H9 (cell line): ENCODE results near the gene DMD. TPM values are rescaled to one million over a fixed set of nuclear protein-coding genes. Genes with fewer than 3 reads are reported as not detected.

ENCODE experiments used
- DNase-seq: peaks from one replicate; pipeline ENCODE4 v3.0.0-alpha.2; 2017
- H2AFZ ChIP-seq: one replicate; pipeline ENCODE4 v1.6.1; 2013; ENCODE audit warnings: mild to moderate bottlenecking, low read length, control low read depth, moderate library complexity
- H2AK5ac ChIP-seq: 2 replicates; pipeline ENCODE4 v1.6.1; 2013; ENCODE audit warnings: low read length, control low read depth, mixed read lengths; ENCODE audit not compliant: insufficient read length
- H2BK120ac ChIP-seq: one replicate; pipeline ENCODE4 v1.6.1; 2013; ENCODE audit warnings: low read depth, mild to moderate bottlenecking, low read length, control low read depth, inconsistent platforms; ENCODE audit not compliant: poor library complexity, severe bottlenecking
- H2BK12ac ChIP-seq: 2 replicates; pipeline ENCODE4 v1.6.1; 2013; ENCODE audit warnings: low read length, control low read depth, mixed read lengths, low read depth; ENCODE audit not compliant: insufficient read length
- H2BK15ac ChIP-seq: 2 replicates; pipeline ENCODE4 v1.6.1; 2013; ENCODE audit warnings: low read depth, low read length, control low read depth
- H2BK20ac ChIP-seq: one replicate; pipeline ENCODE4 v1.6.1; 2013; ENCODE audit warnings: low read depth, mild to moderate bottlenecking, low read length, control low read depth, inconsistent platforms; ENCODE audit not compliant: poor library complexity, severe bottlenecking
- H2BK5ac ChIP-seq: 2 replicates; pipeline ENCODE4 v1.6.1; 2013; ENCODE audit warnings: low read length, control low read depth, mixed read lengths; ENCODE audit not compliant: insufficient read length
- H3K14ac ChIP-seq: 2 replicates; pipeline ENCODE4 v1.6.1; 2013; ENCODE audit warnings: low read length, control low read depth; ENCODE audit not compliant: insufficient read depth
- H3K18ac ChIP-seq: 2 replicates; pipeline ENCODE4 v1.6.1; 2013; ENCODE audit warnings: low read depth, mild to moderate bottlenecking, mixed read lengths, low read length, control low read depth; ENCODE audit not compliant: insufficient read length
- H3K23ac ChIP-seq: 2 replicates; pipeline ENCODE4 v1.6.1; 2013; ENCODE audit warnings: low read length, control low read depth, mixed read lengths, low read depth; ENCODE audit not compliant: insufficient read length
- H3K23me2 ChIP-seq: 2 replicates; pipeline ENCODE4 v1.6.1; 2013; ENCODE audit warnings: low read depth, mild to moderate bottlenecking, mixed read lengths, low read length, control low read depth; ENCODE audit not compliant: insufficient read length, poor library complexity, severe bottlenecking
- H3K27ac ChIP-seq: 2 replicates; pipeline ENCODE4 v1.5.1; 2013; ENCODE audit warnings: low read length, control low read depth, mixed read lengths, low read depth; ENCODE audit not compliant: insufficient read length
- H3K27me3 ChIP-seq: 2 replicates; pipeline ENCODE4 v1.6.1; 2013; ENCODE audit warnings: low read length, control low read depth, inconsistent platforms; ENCODE audit not compliant: insufficient read depth
- H3K4ac ChIP-seq: 2 replicates; pipeline ENCODE4 v1.6.1; 2013; ENCODE audit warnings: low read depth, mild to moderate bottlenecking, control low read depth, inconsistent platforms, low read length, moderate library complexity
- H3K4me1 ChIP-seq: 2 replicates; pipeline ENCODE4 v1.6.1; 2013; ENCODE audit warnings: low read length, control low read depth, inconsistent platforms; ENCODE audit not compliant: insufficient read depth
- H3K4me2 ChIP-seq: 2 replicates; pipeline ENCODE4 v1.6.1; 2013; ENCODE audit warnings: low read length, control low read depth, mixed read lengths; ENCODE audit not compliant: insufficient read length, insufficient read depth
- H3K56ac ChIP-seq: 2 replicates; pipeline ENCODE4 v1.6.1; 2013; ENCODE audit warnings: low read depth, mild to moderate bottlenecking, mixed read lengths, low read length, control low read depth; ENCODE audit not compliant: insufficient read length
- H3K79me1 ChIP-seq: 2 replicates; pipeline ENCODE4 v1.6.1; 2013; ENCODE audit warnings: low read depth, mild to moderate bottlenecking, moderate library complexity, low read length, control low read depth, inconsistent platforms; ENCODE audit not compliant: insufficient read depth, poor library complexity, severe bottlenecking
- H3K79me2 ChIP-seq: 2 replicates; pipeline ENCODE4 v1.6.1; 2013; ENCODE audit warnings: low read length, control low read depth, inconsistent platforms; ENCODE audit not compliant: insufficient read depth
- H3K9ac ChIP-seq: 2 replicates; pipeline ENCODE4 v1.6.1; 2013; ENCODE audit warnings: low read length, control low read depth, mixed read lengths; ENCODE audit not compliant: insufficient read length; ENCODE audit errors: extremely low read depth
- H3K9me3 ChIP-seq: one replicate; pipeline ENCODE4 v1.6.1; 2013; ENCODE audit warnings: low read depth, low read length, inconsistent platforms; ENCODE audit not compliant: control insufficient read depth
- H3T11ph ChIP-seq: one replicate; pipeline ENCODE4 v1.6.1; 2013; ENCODE audit warnings: mild to moderate bottlenecking, low read length, control low read depth, inconsistent platforms
- H4K20me1 ChIP-seq: one replicate; pipeline ENCODE4 v1.6.1; 2013; ENCODE audit not compliant: control insufficient read depth, insufficient read length, insufficient read depth
- H4K5ac ChIP-seq: 2 replicates; pipeline ENCODE4 v1.6.1; 2013; ENCODE audit warnings: low read depth, mild to moderate bottlenecking, mixed read lengths, low read length, control low read depth; ENCODE audit not compliant: insufficient read length
- H4K8ac ChIP-seq: replicated peaks from 2 replicates; pipeline ENCODE4 v1.6.1; 2013; ENCODE audit warnings: low read length, control low read depth, mixed read lengths, low read depth; ENCODE audit not compliant: insufficient read length
- H4K91ac ChIP-seq: 2 replicates; pipeline ENCODE4 v1.6.1; 2013; ENCODE audit warnings: low read depth, mild to moderate bottlenecking, moderate library complexity, mixed read lengths, low read length, control low read depth; ENCODE audit not compliant: insufficient read length
- H3K27ac Mint-ChIP-seq, 3 experiments: 2 replicates in 2 of 3; 3 replicates in 1 of 3; pipeline ENCODE4 v1.8.0; 2020 to 2021; ENCODE audit warnings: mixed read lengths in 3 of 3, mild to moderate bottlenecking in 1 of 3, moderate library complexity in 1 of 3
- H3K27me3 Mint-ChIP-seq: 2 replicates; pipeline ENCODE4 v1.8.0; 2021; ENCODE audit warnings: low read depth, mild to moderate bottlenecking, moderate library complexity, mixed read lengths
- H3K36me3 Mint-ChIP-seq, 3 experiments: 2 replicates in 2 of 3; 3 replicates in 1 of 3; pipeline ENCODE4 v1.8.0; 2020 to 2021; ENCODE audit warnings: low read depth in 3 of 3, mixed read lengths in 3 of 3; ENCODE audit not compliant: insufficient read depth in 1 of 3
- H3K4me1 Mint-ChIP-seq, 2 experiments: 2 replicates each; pipeline ENCODE4 v1.8.0; 2020; ENCODE audit warnings: mixed read lengths in 2 of 2
- H3K4me3 Mint-ChIP-seq, 2 experiments: 2 replicates in 1 of 2; 3 replicates in 1 of 2; pipeline ENCODE4 v1.8.0; 2020 to 2021; ENCODE audit warnings: mild to moderate bottlenecking in 2 of 2, mixed read lengths in 2 of 2, moderate library complexity in 1 of 2
- H3K9me3 Mint-ChIP-seq, 2 experiments: 2 replicates in 1 of 2; 3 replicates in 1 of 2; pipeline ENCODE4 v1.8.0; 2020; ENCODE audit warnings: mild to moderate bottlenecking in 2 of 2, mixed read lengths in 2 of 2, moderate library complexity in 1 of 2
- CTCF ChIP-seq: fragments of 200-600 bp; sonication (generic); conservative IDR thresholded peaks from 3 replicates; pipeline ENCODE4 v1.8.0; 2021; ENCODE audit warnings: antibody characterized with exemption, mild to moderate bottlenecking
- WGBS: extraction: QIAGEN DNeasy Blood & Tissue Kit; methylation state at CpG from one replicate; pipeline ENCODE4 v1.1.7; 2013; ENCODE audit warnings: missing lambda C conversion rate, low lambda C conversion rate, mixed read lengths; ENCODE audit not compliant: insufficient read length; ENCODE audit errors: extremely low coverage; 5-methylcytosine and 5-hydroxymethylcytosine counted together
- total RNA-seq: library from RNA; stranded (reverse); gene quantifications from 2 replicates; pipeline ENCODE4 v1.2.1, GENCODE V29; 2021

DMD gene
- total RNA-seq, 1 experiment from 2014 or later: 3.8 TPM

GRCh38 chrX:31320740-31321139 is 1890.6 kb downstream of the DMD start:
- Histone ChIP-seq H3K23ac (no peak overlapping the region), H2BK120ac (no peak overlapping the region), H2BK15ac (no peak overlapping the region), H3K27me3 (no peaks in the 10 kb centered on the region), H3K27ac (no peak overlapping the region), H3K79me2 (no peaks in the 10 kb centered on the region), H2BK5ac (no peak overlapping the region), H4K8ac (no peak overlapping the region), H2BK20ac (no peak overlapping the region), H4K5ac (no peak overlapping the region), H4K91ac (no peak overlapping the region), H3K4ac (no peak overlapping the region), H3K4me1 (no peaks in the 10 kb centered on the region; the same call in 1 of the 2 replicates), H3K9me3 (no peaks in the 10 kb centered on the region), H2BK12ac (no peak overlapping the region), H3K18ac (no peak overlapping the region), H3K79me1 (no peaks in the 10 kb centered on the region), H3K56ac (no peak overlapping the region), H3K4me2 (no peak overlapping the region), H2AK5ac (no peak overlapping the region), H2AFZ (no peak overlapping the region), H3K14ac (no peak overlapping the region), H3T11ph (no peak overlapping the region), H3K23me2 (no peaks in the 10 kb centered on the region), H3K9ac (no peak overlapping the region), H4K20me1 (no peaks in the 10 kb centered on the region)
- Mint-ChIP-seq H3K4me1 (peaks cover 14 to 16% of the 10 kb centered on the region in 2 experiments), H3K9me3 (peaks cover 45 to 66% of the 10 kb centered on the region in 2 experiments), H3K27ac (no peak overlapping the region), H3K27me3 (no peaks in the 10 kb centered on the region), H3K36me3 (peaks cover 0 to 1% (median 0%) of the 10 kb centered on the region in 3 experiments; a peak in 1 of 7 replicates), H3K4me3 (no peak overlapping the region)
- no peak for DNase-seq
- no peak for TF ChIP-seq CTCF
- no CpG with 5 or more reads among the region's 1 CpG for WGBS
